ENCODE data around the gene TMEM204.

TMEM204 gene

GRCh38 chr16:1539720-1540555 lies 6.5 kb downstream of the TMEM204 start:
- no peak for DNase-seq

- no peak for DNase-seq
Observed at GRCh38 chr16:1540556-1540855, 7.0 kb downstream of the TMEM204 start.

- DNase-seq: no peak
Observed at GRCh38 chr16:1541293-1542165, 8.1 kb downstream of the TMEM204 start.

- no peak for DNase-seq
Observed at GRCh38 chr16:1542166-1542500, 8.7 kb downstream of the TMEM204 start.

GRCh38 chr16:1542533-1542932 lies 9.1 kb downstream of the TMEM204 start:
- DNase-seq: no peak

- no peak for DNase-seq
Observed at GRCh38 chr16:1543085-1543896, 9.8 kb downstream of the TMEM204 start.

- no peak for DNase-seq
Observed at GRCh38 chr16:1545044-1546040, 11.9 kb downstream of the TMEM204 start.

GRCh38 chr16:1546430-1546829 lies 13.0 kb downstream of the TMEM204 start:
- DNase-seq: no peak

- DNase-seq: no peak
Observed at GRCh38 chr16:1548233-1548632, 14.8 kb downstream of the TMEM204 start.

- DNase-seq: no peak
Observed at GRCh38 chr16:1548727-1549126, 15.3 kb downstream of the TMEM204 start.

- DNase-seq: no peak
Observed at GRCh38 chr16:1550069-1550468, 16.6 kb downstream of the TMEM204 start.

GRCh38 chr16:1550696-1551095 lies 17.2 kb downstream of the TMEM204 start:
- no peak for DNase-seq

GRCh38 chr16:1551166-1551565 lies 17.7 kb downstream of the TMEM204 start:
- DNase-seq: no peak

- no peak for DNase-seq
Observed at GRCh38 chr16:1552129-1552528, 18.7 kb downstream of the TMEM204 start.

GRCh38 chr16:1553946-1554825 lies 20.7 kb downstream of the TMEM204 start:
- no peak for DNase-seq

- no peak for DNase-seq
Observed at GRCh38 chr16:1554826-1555445, 21.5 kb downstream of the TMEM204 start.

GRCh38 chr16:1556254-1556653 lies 22.8 kb downstream of the TMEM204 start:
- no peak for DNase-seq

- no peak for DNase-seq
Observed at GRCh38 chr16:1557074-1557473, 23.6 kb downstream of the TMEM204 start.

- DNase-seq: no peak
Observed at GRCh38 chr16:1557576-1557975, 24.1 kb downstream of the TMEM204 start.

GRCh38 chr16:1559446-1559975 lies 26.0 kb downstream of the TMEM204 start:
- DNase-seq: no peak
